ENCODE data around the gene DISC1. TPM values are rescaled to one million over a fixed set of nuclear protein-coding genes. Genes with fewer than 3 reads are reported as not detected.
A peak's percentile ranks its signal among the peaks of the same experiment; 100 is the strongest.

Gene DISC1
- total and polyA plus RNA-seq, 2 experiments from 2014 or later: 2.1 to 6.5 TPM

DNA sequence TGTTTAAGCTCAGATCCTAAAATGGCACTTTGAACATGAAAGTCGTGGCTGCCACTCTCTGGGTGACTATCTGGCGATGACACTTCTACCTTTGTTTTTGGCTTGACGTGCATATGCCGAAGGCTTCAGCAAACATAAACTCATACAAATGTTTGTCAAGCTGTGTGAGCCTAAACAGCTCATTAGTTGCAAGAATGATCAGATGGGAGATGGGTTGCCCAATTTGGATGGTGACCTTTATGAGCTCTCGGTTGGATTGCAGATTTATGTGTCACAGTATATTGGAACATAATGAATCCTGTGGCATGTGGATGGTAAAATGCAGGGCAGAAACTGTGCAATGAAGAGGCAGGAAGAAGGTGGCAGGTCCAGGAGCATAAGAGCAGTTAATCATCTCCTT, 229.3 kb downstream of the DISC1 start (continued):
- TF ChIP-seq POLR2AphosphoS5 (IDR thresholded peaks at IDR 0.05; ENCODE audit: low read depth) (no peak), ZNF331 (CRISPR knock-in tag; IDR thresholded peaks at IDR 0.05; ENCODE audit: low read depth) (no peak), EZH2phosphoT487 (IDR thresholded peaks at IDR 0.05; ENCODE audit: unreplicated experiment) (no peak), STAT1 (IDR thresholded peaks at IDR 0.05; ENCODE audit: unreplicated experiment) (no peak)

DNA sequence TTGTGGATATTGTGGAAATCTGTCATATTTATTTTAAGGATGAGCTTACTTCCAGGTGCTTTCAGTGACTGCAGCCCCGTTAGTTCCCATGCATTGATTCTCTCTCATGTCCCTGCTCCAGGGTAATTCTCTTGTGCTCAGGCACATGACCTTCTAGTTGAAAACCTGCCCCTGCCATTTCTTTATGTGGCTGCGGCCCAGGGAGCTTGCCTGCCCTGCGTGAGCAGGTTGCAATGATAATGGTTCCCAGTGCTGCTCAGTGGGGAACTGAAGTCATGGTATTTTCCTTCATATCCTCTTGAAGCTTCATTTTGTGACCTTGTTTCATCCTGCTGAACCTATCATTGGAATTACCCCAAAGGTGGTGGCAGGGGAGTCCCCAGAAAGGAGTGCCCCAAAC, 229.8 kb downstream of the DISC1 start:
- H3K79me2 ChIP-seq (replicated peaks; ENCODE audit: insufficient read depth): no peaks in the 10 kb centered on the region
- DNase-seq (ENCODE audit: low spot score) (peak; percentile 7), ATAC-seq (peak; percentile 95)
- Mint-ChIP-seq H3K27ac (no peak overlapping the region; the same call in 1 of the 2 replicates), H3K4me3 (no peak overlapping the region), H3K9me3 (no peaks in the 10 kb centered on the region), H3K4me1 (peaks cover 26% of the 10 kb centered on the region), H3K27me3 (ENCODE audit: insufficient read depth, low read depth, poor library complexity) (peaks cover 3% of the 10 kb centered on the region), H3K36me3 (ENCODE audit: low read depth) (no peaks in the 10 kb centered on the region)
- H3K9me2 ChIP-seq (ENCODE audit: insufficient read depth): 0 out of 2 replicates have a peak, but pooled peaks cover 2% of the 10 kb centered on the region
- H3F3A ChIP-seq (replicated peaks; ENCODE audit: low read depth): no peaks in the 10 kb centered on the region
- no peaks in the 10 kb centered on the region for H3K36me3 ChIP-seq (ENCODE audit: insufficient read depth)
- H3K27me3 ChIP-seq (ENCODE audit: insufficient read depth): no peaks in the 10 kb centered on the region
- H4K20me1 ChIP-seq (replicated peaks; ENCODE audit: insufficient read depth): no peaks in the 10 kb centered on the region
- H3K27ac ChIP-seq (ENCODE audit: low read depth): no peak overlapping the region
- H3K4me2 ChIP-seq: no peak overlapping the region
- H3K4me3 ChIP-seq: no peak overlapping the region
- no peaks in the 10 kb centered on the region for H3K4me1 ChIP-seq (ENCODE audit: insufficient read depth)
- no peak overlapping the region for H2AFZ ChIP-seq
- TF ChIP-seq, protein P1, sequence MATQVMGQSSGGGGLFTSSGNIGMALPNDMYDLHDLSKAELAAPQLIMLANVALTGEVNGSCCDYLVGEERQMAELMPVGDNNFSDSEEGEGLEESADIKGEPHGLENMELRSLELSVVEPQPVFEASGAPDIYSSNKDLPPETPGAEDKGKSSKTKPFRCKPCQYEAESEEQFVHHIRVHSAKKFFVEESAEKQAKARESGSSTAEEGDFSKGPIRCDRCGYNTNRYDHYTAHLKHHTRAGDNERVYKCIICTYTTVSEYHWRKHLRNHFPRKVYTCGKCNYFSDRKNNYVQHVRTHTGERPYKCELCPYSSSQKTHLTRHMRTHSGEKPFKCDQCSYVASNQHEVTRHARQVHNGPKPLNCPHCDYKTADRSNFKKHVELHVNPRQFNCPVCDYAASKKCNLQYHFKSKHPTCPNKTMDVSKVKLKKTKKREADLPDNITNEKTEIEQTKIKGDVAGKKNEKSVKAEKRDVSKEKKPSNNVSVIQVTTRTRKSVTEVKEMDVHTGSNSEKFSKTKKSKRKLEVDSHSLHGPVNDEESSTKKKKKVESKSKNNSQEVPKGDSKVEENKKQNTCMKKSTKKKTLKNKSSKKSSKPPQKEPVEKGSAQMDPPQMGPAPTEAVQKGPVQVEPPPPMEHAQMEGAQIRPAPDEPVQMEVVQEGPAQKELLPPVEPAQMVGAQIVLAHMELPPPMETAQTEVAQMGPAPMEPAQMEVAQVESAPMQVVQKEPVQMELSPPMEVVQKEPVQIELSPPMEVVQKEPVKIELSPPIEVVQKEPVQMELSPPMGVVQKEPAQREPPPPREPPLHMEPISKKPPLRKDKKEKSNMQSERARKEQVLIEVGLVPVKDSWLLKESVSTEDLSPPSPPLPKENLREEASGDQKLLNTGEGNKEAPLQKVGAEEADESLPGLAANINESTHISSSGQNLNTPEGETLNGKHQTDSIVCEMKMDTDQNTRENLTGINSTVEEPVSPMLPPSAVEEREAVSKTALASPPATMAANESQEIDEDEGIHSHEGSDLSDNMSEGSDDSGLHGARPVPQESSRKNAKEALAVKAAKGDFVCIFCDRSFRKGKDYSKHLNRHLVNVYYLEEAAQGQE (IDR thresholded peaks at IDR 0.05; ENCODE audit: unreplicated experiment): no peak
- TF ChIP-seq STAT1 (IDR thresholded peaks at IDR 0.05; ENCODE audit: unreplicated experiment) (no peak), ZNF114 (CRISPR knock-in tag; IDR thresholded peaks at IDR 0.05) (no peak), CREB1 (CRISPR knock-in tag; IDR thresholded peaks at IDR 0.05; ENCODE audit: low read depth) (no peak), EZH2phosphoT487 (IDR thresholded peaks at IDR 0.05; ENCODE audit: unreplicated experiment) (no peak), ZNF331 (CRISPR knock-in tag; IDR thresholded peaks at IDR 0.05; ENCODE audit: low read depth) (no peak), POLR2AphosphoS5 (IDR thresholded peaks at IDR 0.05; ENCODE audit: low read depth) (no peak), EZH2 (IDR thresholded peaks at IDR 0.05; ENCODE audit: low read depth, unreplicated experiment) (no peak), JUNB (IDR thresholded peaks at IDR 0.05; ENCODE audit: unreplicated experiment) (no peak), NANOG (IDR thresholded peaks at IDR 0.05; ENCODE audit: borderline replicate concordance) (no peak)
- TF ChIP-seq, protein P2, sequence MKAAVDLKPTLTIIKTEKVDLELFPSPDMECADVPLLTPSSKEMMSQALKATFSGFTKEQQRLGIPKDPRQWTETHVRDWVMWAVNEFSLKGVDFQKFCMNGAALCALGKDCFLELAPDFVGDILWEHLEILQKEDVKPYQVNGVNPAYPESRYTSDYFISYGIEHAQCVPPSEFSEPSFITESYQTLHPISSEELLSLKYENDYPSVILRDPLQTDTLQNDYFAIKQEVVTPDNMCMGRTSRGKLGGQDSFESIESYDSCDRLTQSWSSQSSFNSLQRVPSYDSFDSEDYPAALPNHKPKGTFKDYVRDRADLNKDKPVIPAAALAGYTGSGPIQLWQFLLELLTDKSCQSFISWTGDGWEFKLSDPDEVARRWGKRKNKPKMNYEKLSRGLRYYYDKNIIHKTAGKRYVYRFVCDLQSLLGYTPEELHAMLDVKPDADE (IDR thresholded peaks at IDR 0.05): no peak
- TF ChIP-seq, protein P3, sequence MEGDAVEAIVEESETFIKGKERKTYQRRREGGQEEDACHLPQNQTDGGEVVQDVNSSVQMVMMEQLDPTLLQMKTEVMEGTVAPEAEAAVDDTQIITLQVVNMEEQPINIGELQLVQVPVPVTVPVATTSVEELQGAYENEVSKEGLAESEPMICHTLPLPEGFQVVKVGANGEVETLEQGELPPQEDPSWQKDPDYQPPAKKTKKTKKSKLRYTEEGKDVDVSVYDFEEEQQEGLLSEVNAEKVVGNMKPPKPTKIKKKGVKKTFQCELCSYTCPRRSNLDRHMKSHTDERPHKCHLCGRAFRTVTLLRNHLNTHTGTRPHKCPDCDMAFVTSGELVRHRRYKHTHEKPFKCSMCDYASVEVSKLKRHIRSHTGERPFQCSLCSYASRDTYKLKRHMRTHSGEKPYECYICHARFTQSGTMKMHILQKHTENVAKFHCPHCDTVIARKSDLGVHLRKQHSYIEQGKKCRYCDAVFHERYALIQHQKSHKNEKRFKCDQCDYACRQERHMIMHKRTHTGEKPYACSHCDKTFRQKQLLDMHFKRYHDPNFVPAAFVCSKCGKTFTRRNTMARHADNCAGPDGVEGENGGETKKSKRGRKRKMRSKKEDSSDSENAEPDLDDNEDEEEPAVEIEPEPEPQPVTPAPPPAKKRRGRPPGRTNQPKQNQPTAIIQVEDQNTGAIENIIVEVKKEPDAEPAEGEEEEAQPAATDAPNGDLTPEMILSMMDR (conservative IDR thresholded peaks at IDR 0.05; ENCODE audit: low read depth in 2 of 2): no peak
- TF ChIP-seq, protein P4, sequence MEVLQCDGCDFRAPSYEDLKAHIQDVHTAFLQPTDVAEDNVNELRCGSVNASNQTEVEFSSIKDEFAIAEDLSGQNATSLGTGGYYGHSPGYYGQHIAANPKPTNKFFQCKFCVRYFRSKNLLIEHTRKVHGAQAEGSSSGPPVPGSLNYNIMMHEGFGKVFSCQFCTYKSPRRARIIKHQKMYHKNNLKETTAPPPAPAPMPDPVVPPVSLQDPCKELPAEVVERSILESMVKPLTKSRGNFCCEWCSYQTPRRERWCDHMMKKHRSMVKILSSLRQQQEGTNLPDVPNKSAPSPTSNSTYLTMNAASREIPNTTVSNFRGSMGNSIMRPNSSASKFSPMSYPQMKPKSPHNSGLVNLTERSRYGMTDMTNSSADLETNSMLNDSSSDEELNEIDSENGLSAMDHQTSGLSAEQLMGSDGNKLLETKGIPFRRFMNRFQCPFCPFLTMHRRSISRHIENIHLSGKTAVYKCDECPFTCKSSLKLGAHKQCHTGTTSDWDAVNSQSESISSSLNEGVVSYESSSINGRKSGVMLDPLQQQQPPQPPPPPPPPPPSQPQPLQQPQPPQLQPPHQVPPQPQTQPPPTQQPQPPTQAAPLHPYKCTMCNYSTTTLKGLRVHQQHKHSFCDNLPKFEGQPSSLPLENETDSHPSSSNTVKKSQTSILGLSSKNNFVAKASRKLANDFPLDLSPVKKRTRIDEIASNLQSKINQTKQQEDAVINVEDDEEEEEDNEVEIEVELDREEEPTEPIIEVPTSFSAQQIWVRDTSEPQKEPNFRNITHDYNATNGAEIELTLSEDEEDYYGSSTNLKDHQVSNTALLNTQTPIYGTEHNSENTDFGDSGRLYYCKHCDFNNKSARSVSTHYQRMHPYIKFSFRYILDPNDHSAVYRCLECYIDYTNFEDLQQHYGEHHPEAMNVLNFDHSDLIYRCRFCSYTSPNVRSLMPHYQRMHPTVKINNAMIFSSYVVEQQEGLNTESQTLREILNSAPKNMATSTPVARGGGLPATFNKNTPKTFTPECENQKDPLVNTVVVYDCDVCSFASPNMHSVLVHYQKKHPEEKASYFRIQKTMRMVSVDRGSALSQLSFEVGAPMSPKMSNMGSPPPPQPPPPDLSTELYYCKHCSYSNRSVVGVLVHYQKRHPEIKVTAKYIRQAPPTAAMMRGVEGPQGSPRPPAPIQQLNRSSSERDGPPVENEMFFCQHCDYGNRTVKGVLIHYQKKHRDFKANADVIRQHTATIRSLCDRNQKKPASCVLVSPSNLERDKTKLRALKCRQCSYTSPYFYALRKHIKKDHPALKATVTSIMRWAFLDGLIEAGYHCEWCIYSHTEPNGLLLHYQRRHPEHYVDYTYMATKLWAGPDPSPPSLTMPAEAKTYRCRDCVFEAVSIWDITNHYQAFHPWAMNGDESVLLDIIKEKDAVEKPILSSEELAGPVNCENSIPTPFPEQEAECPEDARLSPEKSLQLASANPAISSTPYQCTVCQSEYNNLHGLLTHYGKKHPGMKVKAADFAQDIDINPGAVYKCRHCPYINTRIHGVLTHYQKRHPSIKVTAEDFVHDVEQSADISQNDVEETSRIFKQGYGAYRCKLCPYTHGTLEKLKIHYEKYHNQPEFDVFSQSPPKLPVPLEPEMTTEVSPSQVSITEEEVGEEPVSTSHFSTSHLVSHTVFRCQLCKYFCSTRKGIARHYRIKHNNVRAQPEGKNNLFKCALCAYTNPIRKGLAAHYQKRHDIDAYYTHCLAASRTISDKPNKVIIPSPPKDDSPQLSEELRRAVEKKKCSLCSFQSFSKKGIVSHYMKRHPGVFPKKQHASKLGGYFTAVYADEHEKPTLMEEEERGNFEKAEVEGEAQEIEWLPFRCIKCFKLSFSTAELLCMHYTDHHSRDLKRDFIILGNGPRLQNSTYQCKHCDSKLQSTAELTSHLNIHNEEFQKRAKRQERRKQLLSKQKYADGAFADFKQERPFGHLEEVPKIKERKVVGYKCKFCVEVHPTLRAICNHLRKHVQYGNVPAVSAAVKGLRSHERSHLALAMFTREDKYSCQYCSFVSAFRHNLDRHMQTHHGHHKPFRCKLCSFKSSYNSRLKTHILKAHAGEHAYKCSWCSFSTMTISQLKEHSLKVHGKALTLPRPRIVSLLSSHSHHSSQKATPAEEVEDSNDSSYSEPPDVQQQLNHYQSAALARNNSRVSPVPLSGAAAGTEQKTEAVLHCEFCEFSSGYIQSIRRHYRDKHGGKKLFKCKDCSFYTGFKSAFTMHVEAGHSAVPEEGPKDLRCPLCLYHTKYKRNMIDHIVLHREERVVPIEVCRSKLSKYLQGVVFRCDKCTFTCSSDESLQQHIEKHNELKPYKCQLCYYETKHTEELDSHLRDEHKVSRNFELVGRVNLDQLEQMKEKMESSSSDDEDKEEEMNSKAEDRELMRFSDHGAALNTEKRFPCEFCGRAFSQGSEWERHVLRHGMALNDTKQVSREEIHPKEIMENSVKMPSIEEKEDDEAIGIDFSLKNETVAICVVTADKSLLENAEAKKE (CRISPR knock-in tag; IDR thresholded peaks at IDR 0.05): no peak
